Measurements from ENCODE around the gene RPL6.
"Not testable (repeated sequence)": the region's sequence is repeated elsewhere in the genome, so short reads cannot be mapped to it uniquely, and the experiment has no call there.

RPL6 gene

GRCh38 chr12:112418608-112419296 lies 9.3 kb upstream of the RPL6 start, which contains the start of gene PTPN11:
TSS of gene PTPN11 (plus strand) at chr12:112418947. CDS start at chr12:112419112, 165 bp downstream.
- DNase-seq: peak; percentile 78

GRCh38 chr12:112418273-112418607 lies 8.8 kb upstream of the RPL6 start:
- no peak for DNase-seq

- not testable (repeated sequence) for DNase-seq
Measured at GRCh38 chr12:112415457-112415856, 6.1 kb upstream of the RPL6 start.

GRCh38 chr12:112413855-112414625 lies 4.6 kb upstream of the RPL6 start:
- no peak for DNase-seq

- DNase-seq: no peak
Measured at GRCh38 chr12:112409906-112410244, 470 bp upstream of the RPL6 start.

GRCh38 chr12:112408621-112409020 lies 784 bp downstream of the RPL6 start:
- DNase-seq: no peak

GRCh38 chr12:112407683-112408082 lies 1.7 kb downstream of the RPL6 start:
- not testable (repeated sequence) for DNase-seq

- DNase-seq: no peak
Measured at GRCh38 chr12:112406519-112407488, 2.6 kb downstream of the RPL6 start.

GRCh38 chr12:112401903-112402498 lies 7.4 kb downstream of the RPL6 start:
- DNase-seq: no peak

GRCh38 chr12:112401054-112401453 lies 8.4 kb downstream of the RPL6 start:
- no peak for DNase-seq

- no peak for DNase-seq
Measured at GRCh38 chr12:112393328-112393727, 16.1 kb downstream of the RPL6 start.

- DNase-seq: not testable (repeated sequence)
Measured at GRCh38 chr12:112389922-112390654, 19.3 kb downstream of the RPL6 start.

- no peak for DNase-seq
Measured at GRCh38 chr12:112389228-112389627, 20.2 kb downstream of the RPL6 start.

- peak; percentile 55 for DNase-seq
Measured at GRCh38 chr12:112386726-112387125, 22.7 kb downstream of the RPL6 start.

GRCh38 chr12:112382866-112383265 lies 26.5 kb downstream of the RPL6 start:
- no peak for DNase-seq

GRCh38 chr12:112381883-112382796 lies 27.3 kb downstream of the RPL6 start, which contains the start of gene HECTD4:
TSS of gene HECTD4 (minus strand) at chr12:112382431. CDS start at chr12:112382128, 303 bp downstream.
- peak; percentile 83 for DNase-seq

GRCh38 chr12:112381406-112381882 lies 28.0 kb downstream of the RPL6 start:
- no peak for DNase-seq

- no peak for DNase-seq
Measured at GRCh38 chr12:112380663-112381405, 28.6 kb downstream of the RPL6 start.

GRCh38 chr12:112375105-112375504 lies 34.3 kb downstream of the RPL6 start:
- DNase-seq: no peak

GRCh38 chr12:112374166-112374740 lies 35.2 kb downstream of the RPL6 start:
- no peak for DNase-seq

All from fibroblast of upper back skin (primary cell).